GM19035 (cell line): ENCODE measurements around the gene TAB2.

ENCODE experiments used
- ATAC-seq: cut with Tn5 transposase; IDR thresholded peaks from one replicate; pipeline ENCODE4 v1.9.1; 2021; ENCODE audit not compliant: unreplicated experiment

The TAB2 gene

DNA sequence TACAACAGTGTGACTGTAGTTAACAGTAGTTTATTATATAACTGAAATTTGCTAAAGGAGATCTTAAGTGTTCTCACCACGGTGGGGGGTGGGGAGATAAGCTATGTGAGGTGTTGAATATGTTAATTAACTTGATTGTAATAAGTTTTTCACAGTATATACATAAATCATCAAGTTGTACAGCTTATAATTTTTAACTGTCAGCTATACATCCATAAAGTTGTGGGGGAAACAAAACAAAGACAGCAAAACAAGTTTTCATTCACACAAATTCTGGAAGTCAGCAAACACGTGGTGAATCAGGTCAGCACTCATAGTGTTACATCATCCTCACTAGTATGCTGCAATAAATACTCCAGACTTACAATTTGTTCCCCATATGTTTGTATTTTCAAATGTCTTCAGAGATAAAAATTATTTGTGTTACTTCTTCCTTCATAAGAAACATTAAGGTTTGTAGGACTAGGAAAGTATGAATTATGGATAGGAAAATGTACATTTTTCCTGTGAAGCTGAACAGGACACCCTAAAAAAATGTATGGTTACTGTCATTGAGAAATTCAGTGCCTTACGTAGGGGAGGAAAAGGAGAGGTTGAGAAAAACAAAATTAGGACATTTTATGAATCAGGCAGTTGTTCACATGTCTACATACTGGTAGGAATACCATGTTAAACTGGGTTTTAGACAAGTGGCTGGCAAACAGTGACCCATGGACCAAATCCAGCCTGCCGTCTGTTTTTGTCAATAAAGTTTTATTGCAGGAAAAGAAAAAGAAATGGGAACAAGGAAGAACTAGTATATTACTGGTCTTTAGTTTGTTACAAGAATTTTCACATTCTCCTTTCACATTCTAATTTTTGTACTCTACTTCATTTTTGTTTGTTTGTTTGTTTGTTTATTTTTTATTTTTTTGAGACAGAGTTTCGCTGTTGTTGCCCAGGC is 88.6 kb downstream of the TAB2 start:
- ATAC-seq, result no peak

DNA sequence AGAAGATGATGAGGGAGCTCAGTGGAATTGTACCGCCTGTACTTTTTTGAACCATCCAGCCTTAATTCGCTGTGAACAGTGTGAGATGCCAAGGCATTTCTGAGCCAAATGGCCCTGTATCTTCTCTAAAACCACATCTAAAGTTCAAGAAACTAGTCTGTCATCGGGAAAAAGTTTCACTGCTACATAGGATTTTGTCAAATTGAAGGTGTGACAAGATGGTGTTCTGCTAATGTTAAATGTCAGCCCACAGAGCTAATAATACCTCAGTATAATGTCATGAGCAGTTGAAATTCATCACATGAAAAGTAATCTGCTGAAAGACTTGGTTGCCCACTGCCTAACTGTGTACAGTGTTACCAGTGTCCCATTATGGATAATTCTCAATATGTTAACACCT is 92.1 kb downstream of the TAB2 start:
- no peak for ATAC-seq

DNA sequence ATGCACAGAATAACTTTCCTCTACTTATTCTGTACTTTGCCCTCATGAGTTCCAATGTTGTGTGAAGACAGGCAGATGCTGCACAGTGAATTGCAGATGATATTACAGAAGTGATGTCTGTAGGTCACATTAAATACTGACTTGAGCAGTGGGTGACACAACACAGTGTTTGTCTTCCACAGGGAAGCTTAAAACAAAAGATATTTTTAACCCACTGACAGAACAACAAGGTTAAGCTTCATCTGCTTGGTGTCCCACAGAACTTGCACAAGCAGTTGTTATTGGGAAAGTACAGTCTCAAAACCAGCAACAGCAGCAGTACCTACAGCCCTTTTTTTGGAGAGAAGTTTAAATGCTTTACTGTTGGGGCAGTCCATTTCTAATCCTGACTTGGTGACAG is 93.0 kb downstream of the TAB2 start:
- no peak for ATAC-seq

DNA sequence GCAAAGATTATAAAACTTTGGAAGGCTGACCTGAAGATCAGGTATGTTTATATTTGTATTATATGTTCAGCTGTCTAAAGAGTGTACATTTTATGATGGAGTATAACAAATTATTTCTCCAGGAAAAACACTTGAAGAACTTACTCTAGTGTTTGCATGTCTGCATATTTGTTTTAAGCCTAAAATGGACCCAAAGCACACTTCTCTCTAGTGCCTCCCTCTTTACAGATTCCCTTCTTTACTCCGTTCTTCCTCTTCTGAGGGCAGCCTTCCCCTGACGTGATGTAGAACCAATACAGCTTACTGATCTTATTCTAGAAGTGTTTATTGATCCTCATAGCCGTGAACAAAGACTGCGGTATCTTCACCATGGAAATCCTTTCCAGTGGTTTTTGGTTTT is 96.5 kb downstream of the TAB2 start:
- no peak for ATAC-seq

DNA sequence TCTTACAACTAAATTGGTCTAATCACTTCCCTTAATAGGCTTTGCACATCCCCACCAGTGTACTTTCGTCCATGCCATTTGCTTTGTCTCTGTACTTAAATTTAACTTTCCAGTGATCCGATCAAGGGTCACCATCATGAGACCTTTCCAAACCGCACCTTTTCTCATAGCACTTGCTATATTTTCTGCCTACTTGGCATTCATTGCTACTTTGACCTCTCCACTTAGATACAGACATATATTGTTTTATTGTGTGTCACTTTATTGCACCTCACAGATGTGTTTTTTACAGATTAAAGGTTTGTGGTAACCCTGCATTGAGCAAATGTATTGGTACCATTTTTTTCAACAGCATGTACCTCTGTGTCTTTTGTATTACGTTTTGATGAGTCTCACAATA is 97.3 kb downstream of the TAB2 start:
- no peak for ATAC-seq

DNA sequence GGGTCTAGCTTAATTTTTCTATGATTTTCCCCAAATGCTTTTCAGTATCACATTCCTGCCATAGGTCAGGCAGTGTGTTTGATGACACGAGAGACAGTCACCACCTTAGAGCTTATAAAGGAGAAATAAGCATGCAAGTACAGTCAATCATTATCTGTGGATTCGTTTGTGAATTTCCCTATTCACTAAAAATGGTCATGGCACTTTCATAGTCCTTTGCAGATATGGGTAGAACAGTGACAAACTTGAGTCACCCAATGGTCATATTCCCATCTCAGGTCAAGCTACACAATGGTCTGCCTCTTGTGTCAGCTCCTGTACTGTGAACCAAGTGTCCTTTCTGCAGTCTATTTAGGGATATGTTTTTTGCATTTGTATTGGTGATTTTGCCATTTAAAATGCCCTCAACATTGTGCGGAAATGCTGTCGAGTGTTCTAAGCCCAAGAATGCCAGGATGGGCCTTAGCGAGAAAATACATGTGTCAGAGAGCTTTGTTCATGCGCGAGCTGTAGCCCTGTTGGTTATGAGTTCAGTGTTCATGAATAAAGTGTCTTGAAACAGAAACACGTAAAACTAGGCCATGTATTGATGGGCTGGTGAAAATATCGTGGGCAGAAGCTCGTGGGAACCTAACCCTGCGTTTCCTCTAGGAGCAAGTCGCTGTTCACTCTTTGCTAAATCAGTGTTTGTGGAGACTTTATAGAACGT is 102.3 kb downstream of the TAB2 start:
- ATAC-seq, result no peak

DNA sequence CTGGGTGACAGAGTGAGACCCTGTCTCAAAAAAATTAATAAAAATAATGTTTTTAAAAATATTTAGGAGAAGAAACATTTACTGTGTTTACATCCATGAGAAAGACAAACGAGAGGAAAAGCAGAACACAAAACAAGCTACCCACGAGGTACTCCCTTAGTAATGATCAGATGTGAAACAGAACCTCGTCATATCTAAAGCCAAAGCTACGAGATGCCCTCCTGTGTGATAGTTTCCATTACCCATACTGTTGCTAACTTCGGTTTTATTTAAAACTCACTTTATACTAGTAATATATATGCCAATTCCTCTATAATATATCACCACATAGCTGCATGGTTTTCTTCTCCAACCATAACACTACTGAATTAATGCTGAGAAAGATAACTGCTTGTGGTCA is 103.6 kb downstream of the TAB2 start:
- no peak for ATAC-seq

DNA sequence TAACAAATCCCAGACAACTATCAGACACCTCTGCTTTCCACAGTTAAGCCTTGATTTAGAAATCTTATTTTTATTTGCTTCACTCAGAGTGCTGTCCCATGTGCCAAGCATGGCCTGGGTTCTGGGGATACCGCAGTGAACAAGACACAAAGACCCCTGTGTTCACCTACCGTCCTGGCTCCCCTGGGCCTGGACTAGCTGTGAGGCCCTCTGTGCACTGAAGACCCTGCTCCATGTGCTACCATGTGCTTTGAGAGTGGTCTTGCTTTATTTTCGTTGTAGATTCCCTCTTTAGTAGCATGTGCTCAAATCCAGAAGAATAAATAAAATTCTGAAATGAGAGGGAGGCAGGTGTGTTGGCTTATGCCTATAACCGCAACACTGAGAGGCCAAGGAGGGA is 105.1 kb downstream of the TAB2 start:
- ATAC-seq, result no peak

DNA sequence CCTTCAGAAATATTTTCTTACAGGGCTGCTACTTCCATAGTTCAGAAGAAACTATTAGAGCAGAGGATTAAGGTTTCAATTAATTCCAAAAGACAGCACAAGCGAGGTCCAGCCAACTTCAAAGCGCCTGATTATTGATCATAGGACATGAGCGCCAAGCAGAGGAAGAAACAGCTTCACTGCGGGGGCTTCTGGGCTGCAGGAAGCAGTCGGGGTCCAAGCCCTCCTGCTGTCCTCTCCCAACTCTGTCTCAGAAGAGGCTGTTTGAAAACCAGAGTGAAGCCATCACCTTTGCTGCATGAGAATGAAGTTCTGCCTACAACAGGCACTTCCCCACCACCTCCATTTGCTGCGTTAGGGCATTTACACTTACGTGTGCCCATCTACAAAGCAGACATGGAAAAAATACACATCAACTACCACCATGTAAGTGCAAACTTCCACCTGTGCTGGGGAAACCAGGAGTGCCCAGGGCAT is 106.5 kb downstream of the TAB2 start:
- no peak for ATAC-seq

DNA sequence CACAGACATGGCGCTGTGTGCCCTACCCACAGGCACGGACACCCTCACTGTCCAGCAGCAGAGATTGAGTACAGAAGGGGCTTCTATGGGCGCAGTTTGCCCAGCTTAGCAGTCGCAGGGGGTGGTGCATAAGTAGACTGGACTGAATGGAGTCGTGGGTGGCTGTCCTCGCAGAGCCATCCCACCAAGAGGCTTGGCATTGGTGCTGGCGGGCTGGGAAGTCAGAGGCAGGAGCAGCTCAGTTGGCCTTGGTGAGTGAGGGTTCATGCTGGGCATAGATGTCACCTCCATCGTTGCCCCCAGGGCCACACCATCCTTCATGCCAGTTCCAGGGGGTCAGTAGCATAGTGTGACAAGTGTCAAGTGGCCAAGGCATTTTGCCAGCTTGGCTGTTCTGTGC is 107.7 kb downstream of the TAB2 start:
- no peak for ATAC-seq

DNA sequence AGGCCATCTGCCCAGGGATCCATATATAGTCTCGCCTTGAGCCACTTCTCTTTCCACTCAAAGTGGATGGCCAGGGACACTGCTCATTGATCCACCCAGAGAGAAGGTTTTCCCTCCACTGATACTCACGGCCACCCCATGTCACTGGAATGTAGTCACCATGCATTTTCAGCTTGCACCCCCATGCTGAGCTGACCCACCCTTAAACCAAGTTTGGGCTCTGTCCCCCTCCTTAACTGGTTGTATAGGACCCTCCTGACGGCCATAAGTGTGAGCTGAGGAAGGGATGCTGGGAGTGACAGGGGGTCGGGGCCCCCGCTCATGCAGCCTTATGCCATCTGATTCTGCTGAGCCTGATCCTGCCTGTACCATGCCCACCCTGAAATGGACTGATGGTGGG is 108.2 kb downstream of the TAB2 start:
- no peak for ATAC-seq

DNA sequence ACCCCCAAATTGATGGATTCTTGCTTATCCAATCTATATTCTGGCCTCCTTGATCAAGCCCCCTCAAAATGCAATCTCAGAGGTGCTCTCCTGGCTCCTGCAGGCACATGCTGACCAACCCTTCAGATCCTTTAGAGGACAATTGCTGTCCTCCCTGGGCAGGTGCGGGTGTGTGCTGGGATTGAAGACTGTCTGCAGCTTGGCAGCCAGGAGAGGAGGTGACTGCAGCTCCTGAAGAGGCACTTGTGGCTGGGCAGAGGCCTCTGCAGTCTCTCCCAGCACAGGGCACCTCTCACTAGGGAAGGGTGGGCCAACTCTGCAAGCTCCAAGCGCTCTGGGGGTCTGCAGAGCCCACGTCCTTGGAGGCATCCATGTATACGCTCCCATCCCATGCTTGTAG is 111.1 kb downstream of the TAB2 start:
- no peak for ATAC-seq

DNA sequence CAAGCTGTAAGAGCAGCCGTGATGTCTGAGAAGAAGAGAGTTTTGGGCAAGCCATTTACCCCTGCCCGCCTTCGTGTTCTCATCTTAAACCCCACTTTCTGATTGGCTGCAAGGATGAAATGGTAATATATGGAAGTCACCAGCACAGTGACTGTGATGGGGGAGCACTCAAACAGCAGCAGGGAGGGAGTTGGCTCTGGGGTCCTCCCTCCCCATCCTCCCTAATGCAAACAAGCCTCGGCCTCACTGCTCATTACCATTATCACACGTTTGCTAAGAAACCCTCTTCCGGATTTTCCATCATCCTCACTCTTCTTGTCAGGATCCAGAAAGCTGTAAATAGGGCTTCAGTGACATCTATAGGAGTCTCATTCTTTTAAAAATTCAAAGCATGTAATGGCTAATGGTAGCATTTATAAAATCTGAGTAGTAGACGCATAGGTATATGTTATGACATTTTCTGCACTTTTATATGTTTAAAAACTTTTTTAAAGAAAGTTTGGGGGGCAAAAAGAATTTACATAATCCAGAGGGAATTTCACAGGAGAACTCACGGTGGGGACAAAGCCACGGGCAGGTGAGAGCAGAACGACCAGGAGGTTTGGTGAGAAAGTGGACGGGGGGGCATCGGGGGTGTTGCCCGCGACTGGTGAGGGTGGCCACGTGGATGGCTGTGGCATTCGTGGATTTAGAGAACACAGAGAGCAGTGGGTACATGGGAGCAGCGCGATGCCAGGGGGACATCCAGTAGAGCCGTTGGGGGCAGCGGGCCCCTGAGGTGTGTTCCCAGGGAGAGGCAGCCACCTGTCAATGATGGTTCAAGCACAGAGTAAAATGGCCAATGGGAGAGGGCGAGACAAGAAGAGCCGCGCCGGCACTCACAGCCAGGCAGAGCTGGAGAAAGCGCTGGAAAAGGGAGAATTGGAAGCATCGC is 112.2 kb downstream of the TAB2 start:
- ATAC-seq, result no peak

DNA sequence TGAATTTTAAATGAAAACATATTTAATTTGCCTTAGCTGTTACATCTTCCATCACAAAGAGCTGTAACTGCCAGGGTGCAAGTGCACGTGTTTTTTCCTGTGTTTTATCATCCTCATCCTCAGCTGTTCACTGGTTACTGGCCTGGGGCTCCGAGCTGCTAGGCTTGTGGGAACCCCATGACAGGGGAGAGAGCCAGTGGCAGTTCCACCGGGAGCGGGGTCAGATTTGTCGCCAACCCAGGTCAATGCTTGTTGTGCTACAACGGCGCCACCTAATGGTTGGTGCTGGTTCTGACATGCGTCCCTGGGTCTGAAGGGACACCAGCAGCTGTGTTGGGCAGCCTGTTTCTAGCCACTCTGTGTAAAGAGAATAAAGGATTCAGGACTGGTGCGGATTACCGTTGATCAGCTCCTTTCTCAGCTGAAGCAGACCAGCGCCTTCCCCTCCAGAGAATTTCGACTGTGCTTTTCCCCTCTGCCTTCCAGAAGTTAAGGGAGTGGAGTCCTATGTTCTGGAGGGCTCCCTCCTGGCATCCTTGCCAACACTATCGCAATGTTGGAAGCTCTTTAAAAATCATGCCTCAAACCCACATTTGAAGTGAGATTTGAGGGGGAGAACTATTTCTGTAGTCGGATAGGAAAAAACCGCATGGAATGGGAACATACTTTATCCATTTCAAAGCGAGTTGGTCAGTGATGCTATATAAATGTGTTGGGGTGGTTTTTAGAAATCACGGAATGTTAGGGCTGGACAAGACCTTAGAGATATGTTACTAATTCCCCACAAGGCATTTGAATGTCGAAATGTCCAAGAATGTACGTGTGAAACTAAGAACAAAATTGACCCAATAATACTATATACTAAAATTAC is 114.6 kb downstream of the TAB2 start:
- ATAC-seq, result peak; percentile 87

DNA sequence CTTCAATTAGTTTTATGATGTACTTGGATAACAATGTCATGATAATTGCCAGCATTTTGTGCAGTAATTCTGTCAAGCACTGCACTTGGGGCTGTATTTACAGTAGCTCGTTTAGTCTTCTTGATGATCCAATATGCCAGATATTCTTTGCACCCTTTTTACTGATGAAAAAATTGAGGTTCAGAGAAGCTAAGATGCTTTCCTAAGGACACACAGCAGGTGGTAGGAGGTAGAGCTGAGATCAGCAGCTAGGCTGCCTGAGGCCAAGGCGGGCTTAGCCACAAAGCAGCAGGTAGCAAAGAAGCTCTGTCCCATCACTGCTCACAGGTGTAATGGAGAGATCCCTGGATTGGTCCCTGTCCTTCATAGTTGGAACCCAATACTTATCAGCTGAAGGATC is 115.9 kb downstream of the TAB2 start:
- no peak for ATAC-seq

DNA sequence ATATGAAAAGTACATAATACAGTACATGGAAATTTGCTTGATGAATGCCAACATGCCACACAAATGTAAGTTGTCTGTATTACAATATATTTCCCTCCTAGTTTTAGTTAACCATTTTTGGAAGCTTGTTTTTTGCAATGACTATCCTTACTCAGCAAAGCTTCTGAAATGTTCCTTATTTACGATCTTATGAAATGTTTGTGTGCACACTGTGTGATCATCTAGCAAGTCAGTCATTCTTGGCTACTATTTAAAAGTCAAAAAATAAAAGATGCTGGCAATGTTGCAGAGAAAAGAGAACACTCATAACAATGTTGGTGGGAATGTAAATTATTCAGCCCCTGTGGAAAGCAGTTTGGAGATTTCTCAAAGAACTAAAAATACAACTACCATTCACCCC is 116.4 kb downstream of the TAB2 start:
- ATAC-seq, result no peak

DNA sequence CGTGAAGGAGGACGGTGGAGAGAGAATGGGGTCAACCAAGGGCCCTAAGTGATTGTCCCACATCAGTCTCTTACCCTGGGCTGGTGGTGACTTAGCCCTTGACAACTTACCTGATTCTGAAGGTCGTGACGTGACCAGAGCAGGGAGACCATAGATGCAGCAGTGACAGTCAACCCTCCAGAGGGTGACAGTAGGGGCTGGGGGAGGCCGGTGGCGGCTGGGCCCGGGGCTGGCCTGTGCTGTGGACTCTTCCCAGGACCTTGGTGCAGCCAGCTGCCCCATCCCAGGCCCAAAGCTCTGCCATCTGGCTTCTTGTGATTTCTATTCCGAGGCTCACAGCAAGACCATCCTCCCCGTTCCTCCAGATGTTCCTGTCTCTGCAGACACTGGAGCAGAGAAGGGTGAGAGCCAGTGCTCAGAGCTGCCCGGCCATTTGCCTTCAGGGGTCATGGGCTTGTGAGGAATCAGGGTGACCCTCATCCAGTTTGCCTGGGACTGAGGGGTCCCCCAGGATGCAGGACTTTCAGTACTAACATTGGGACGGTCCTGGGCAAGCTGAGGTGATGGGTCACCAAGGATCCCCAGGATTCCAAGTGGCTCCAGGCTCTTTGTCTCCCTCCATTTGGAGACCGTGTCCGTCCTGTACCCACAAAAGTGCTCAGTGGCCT is 118.5 kb downstream of the TAB2 start:
- ATAC-seq, result no peak

DNA sequence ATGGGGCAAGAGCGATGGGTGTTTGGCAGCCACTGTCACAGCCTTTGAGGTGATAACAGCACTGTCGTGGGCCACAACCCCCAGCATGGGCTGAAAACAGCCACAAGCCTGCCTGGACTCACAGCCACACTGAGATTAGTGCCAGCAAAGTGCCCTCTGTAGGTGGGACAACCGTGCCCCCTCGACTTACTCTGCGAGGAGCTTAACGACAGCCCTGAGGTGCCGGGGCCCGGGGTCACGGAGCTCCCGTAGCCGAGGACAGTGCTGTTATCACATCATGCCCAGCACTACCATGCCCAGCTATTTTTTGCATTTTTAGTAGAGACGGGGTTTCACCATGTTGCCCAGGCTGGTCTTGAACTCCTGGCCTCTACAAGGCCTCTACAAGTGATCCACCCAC is 119.1 kb downstream of the TAB2 start:
- ATAC-seq, result no peak

DNA sequence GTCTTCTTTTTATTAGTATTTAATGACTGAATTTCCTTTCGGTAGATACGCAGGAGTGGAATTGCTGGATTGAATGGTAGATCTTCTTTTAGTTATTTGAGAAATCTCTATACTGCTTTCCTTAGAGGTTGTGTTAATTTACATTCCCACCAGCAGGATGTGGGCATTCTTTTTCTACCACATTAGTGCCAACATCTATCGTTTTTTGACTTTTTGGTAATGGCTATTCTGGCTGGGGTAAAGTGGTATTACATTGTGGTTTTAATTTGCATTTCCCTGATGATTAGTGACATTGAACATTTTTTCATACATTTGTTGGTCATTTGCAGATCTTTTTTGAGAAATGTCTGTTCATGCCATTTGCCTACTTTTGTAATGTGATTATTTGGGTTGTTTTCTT is 119.7 kb downstream of the TAB2 start:
- ATAC-seq, result no peak

DNA sequence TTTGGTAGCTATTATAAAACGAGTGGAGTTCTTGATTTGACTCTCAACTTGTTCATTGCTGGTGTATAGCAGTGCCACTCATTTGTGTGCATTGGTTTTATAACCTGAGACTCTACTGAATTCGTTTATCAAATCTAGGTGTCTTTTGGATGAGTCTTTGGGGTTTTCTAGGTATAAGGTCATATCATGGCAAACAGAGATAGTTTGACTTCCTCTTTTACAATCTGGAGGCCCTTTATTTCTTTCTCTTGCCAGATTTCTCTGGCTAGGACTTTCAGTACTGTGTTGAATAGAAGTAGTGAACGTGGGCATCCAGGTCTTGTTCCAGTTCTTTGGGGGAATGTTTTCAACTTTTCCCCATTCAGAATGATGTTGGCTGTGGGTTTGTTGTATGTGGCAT is 121.3 kb downstream of the TAB2 start:
- no peak for ATAC-seq
